HCT116 (cell line): ENCODE data around the gene SYNGR3. TPM values are rescaled to one million over a fixed set of nuclear protein-coding genes. Genes with fewer than 3 reads are reported as not detected.
A peak's percentile ranks its signal among the peaks of the same experiment; 100 is the strongest.

Experiments
- ATAC-seq: fragments of 200-7000 bp; cut with Tn5 transposase; 2 replicates; pipeline ENCODE4 v1.9.1; 2020; ENCODE audit warnings: mild to moderate bottlenecking, moderate library complexity
- BruUV-seq: library from RNA; stranded (reverse); fragments of 400-500 nt; replicated peaks from 2 replicates; lab custom pipeline; 2021; lab: Mats Ljungman, UMichigan
- CTCF ChIA-PET: fragments of 300-600 bp; sonication (Branson Sonifier 250); formaldehyde crosslinking; loops from one replicate; lab custom pipeline; 2021; ENCODE audit warnings: antibody characterized with exemption; lab: Charles Lee
- POLR2A ChIA-PET: fragments of 300-600, 350-600 bp; sonication (Branson Sonifier 250); formaldehyde crosslinking; loops from one replicate; lab custom pipeline; 2021; ENCODE audit warnings: antibody characterized with exemption; lab: Charles Lee
- RAD21 ChIA-PET, 2 experiments: fragments of 300-600 bp; sonication (Branson Sonifier 250); formaldehyde crosslinking; loops; one replicate each; lab custom pipeline; 2023; ENCODE audit warnings: low total read pairs in 2 of 2; ENCODE audit not compliant: uncharacterized antibody in 2 of 2, unreplicated experiment in 2 of 2, low non-redundant PET in 1 of 2; lab: Charles Lee
- DNase-seq: peaks from one replicate; pipeline ENCODE4 v3.0.0-alpha.2; 2010; ENCODE audit warnings: low read depth, low spot score
- H2AFZ ChIP-seq: fragments of 200-600 bp; shearing (Covaris generic), sonication (generic); 2 replicates; pipeline ENCODE4 v1.6.1; 2017; ENCODE audit warnings: low read depth, mixed run types, mixed read lengths, antibody characterized with exemption, low read length; ENCODE audit not compliant: poor library complexity, severe bottlenecking
- H3K27ac ChIP-seq: 2 replicates; pipeline ENCODE4 v1.5.1; 2012; ENCODE audit warnings: low read depth, low read length
- H3K27me3 ChIP-seq: fragments of 200-600 bp; sonication (generic); 2 replicates; pipeline ENCODE4 v1.6.1; 2016; ENCODE audit warnings: mixed run types, low read length, mixed read lengths; ENCODE audit not compliant: insufficient read depth
- H3K36me3 ChIP-seq, 2 experiments: fragments of 200-500 bp in 1 of 2; fragments of 200-600 bp in 1 of 2; sonication (Bioruptor generic) in 1 of 2; sonication (generic) in 1 of 2; 2 replicates each; pipeline versions ENCODE4 v1.5.1 to v1.6.1; 2014 to 2016; ENCODE audit warnings: low read length in 2 of 2, inconsistent platforms in 1 of 2, mixed read lengths in 1 of 2, mixed run types in 1 of 2; ENCODE audit not compliant: insufficient read depth in 2 of 2, control insufficient read depth in 1 of 2
- H3K4me1 ChIP-seq, 2 experiments: fragments of 200-600 bp in 1 of 2; sonication (generic) in 1 of 2; 2 replicates each; pipeline versions ENCODE4 v1.5.1 to v1.6.1; 2012 to 2017; ENCODE audit warnings: low read length in 2 of 2, inconsistent platforms in 1 of 2, mild to moderate bottlenecking in 1 of 2, mixed read lengths in 1 of 2, mixed run types in 1 of 2, moderate library complexity in 1 of 2; ENCODE audit not compliant: insufficient read depth in 2 of 2, control insufficient read depth in 1 of 2
- H3K4me2 ChIP-seq: fragments of 200-600 bp; sonication (generic); 2 replicates; pipeline ENCODE4 v1.6.1; 2017; ENCODE audit warnings: mixed run types, low read length, mixed read lengths
- H3K4me3 ChIP-seq, 2 experiments: fragments of 200-600 bp in 1 of 2; sonication (generic) in 1 of 2; replicated peaks in 1 of 2; 2 replicates each; pipeline ENCODE4 v1.5.1; 2011 to 2016; ENCODE audit warnings: low read length in 2 of 2, control low read depth in 1 of 2, low read depth in 1 of 2, mild to moderate bottlenecking in 1 of 2, mixed read lengths in 1 of 2, mixed run types in 1 of 2
- H3K79me2 ChIP-seq: fragments of 200-600 bp; sonication (generic); 2 replicates; pipeline ENCODE4 v1.6.1; 2017; ENCODE audit warnings: mild to moderate bottlenecking, mixed run types, low read length, moderate library complexity, mixed read lengths; ENCODE audit not compliant: insufficient read depth
- H3K9ac ChIP-seq: fragments of 200-600 bp; sonication (generic); 2 replicates; pipeline ENCODE4 v1.6.1; 2016; ENCODE audit warnings: low read length, mixed read lengths
- H3K9me2 ChIP-seq: fragments of 200-600 bp; sonication (generic), shearing (Covaris generic); 2 replicates; pipeline ENCODE4 v1.6.1; 2017; ENCODE audit warnings: mixed run types, mild to moderate bottlenecking, moderate library complexity; ENCODE audit not compliant: insufficient read depth
- H3K9me3 ChIP-seq, 2 experiments: fragments of 200-500 bp in 1 of 2; fragments of 200-600 bp in 1 of 2; sonication (Bioruptor generic) in 1 of 2; sonication (generic) in 1 of 2; 2 replicates each; pipeline ENCODE4 v1.6.1; 2014 to 2017; ENCODE audit warnings: low read length in 2 of 2, mixed read lengths in 2 of 2, inconsistent platforms in 1 of 2, low read depth in 1 of 2, mild to moderate bottlenecking in 1 of 2, mixed run types in 1 of 2, moderate library complexity in 1 of 2; ENCODE audit not compliant: control insufficient read depth in 1 of 2, insufficient read depth in 1 of 2
- H4K20me1 ChIP-seq: fragments of 200-600 bp; sonication (generic), shearing (Covaris generic); 2 replicates; pipeline ENCODE4 v1.6.1; 2017; ENCODE audit warnings: mixed run types, mild to moderate bottlenecking, moderate library complexity; ENCODE audit not compliant: insufficient read depth
- CEBPB ChIP-seq: IDR thresholded peaks from 2 replicates; pipeline ENCODE4 v1.6.1; 2012; ENCODE audit warnings: low read depth
- POLR2A ChIP-seq: IDR thresholded peaks from 2 replicates; pipeline ENCODE4 v1.7.0; 2011; ENCODE audit warnings: borderline replicate concordance; ENCODE audit not compliant: insufficient read depth, insufficient read length; ENCODE audit errors: extremely low read depth
- POLR2AphosphoS5 ChIP-seq: IDR thresholded peaks from 2 replicates; pipeline ENCODE4 v1.6.1; 2011; ENCODE audit warnings: mild to moderate bottlenecking, low read depth, low read length, moderate library complexity
- RAD21 ChIP-seq: IDR thresholded peaks from 2 replicates; pipeline ENCODE4 v1.6.1; 2012; ENCODE audit warnings: low read depth, mild to moderate bottlenecking
- SIN3A ChIP-seq: IDR thresholded peaks from 2 replicates; pipeline ENCODE4 v1.6.1; 2012; ENCODE audit warnings: low read depth
- SP1 ChIP-seq: IDR thresholded peaks from 2 replicates; pipeline ENCODE4 v1.6.1; 2012; ENCODE audit warnings: low read depth
- YY1 ChIP-seq: IDR thresholded peaks from 2 replicates; pipeline ENCODE4 v1.6.1; 2011; ENCODE audit warnings: low read length, low read depth, moderate library complexity, mild to moderate bottlenecking; ENCODE audit not compliant: insufficient replicate concordance; ENCODE audit errors: extremely low read depth
- ZFX ChIP-seq: fragments of 450-650 bp; IDR thresholded peaks from 2 replicates; pipeline ENCODE4 v1.6.1; 2017
- intact Hi-C: fragments of 100-400 bp; cut with micrococcal nuclease; formaldehyde crosslinking; loops from 2 replicates; pipeline ENCODE4 v1.10.0; 2022
- total RNA-seq: library from RNA; stranded (reverse); gene quantifications from one replicate; pipeline ENCODE4 v1.2.1, GENCODE V29; 2021; ENCODE audit not compliant: unreplicated experiment
- TF ChIP-seq, protein P1 (sequence below): IDR thresholded peaks from 2 replicates; pipeline ENCODE4 v1.6.1; 2011; ENCODE audit warnings: mild to moderate bottlenecking, low read length, moderate library complexity; ENCODE audit not compliant: insufficient replicate concordance; ENCODE audit errors: extremely low read depth

The SYNGR3 gene
- total RNA-seq, 1 experiment from 2014 or later = 11.5 TPM

GRCh38 chr16:1978476-1979120 lies 11.2 kb upstream of the SYNGR3 start:
- intact Hi-C loops = no loop called here
- Histone ChIP-seq H3K36me3 (peaks cover 0 to 41% of the 10 kb centered on the region in 2 experiments; a peak in 2 of 4 replicates), H3K9me2 (no peaks in the 10 kb centered on the region), H3K9ac (peak overlapping the region; percentile 84), H3K9me3 (no peaks in the 10 kb centered on the region), H2AFZ (no peak overlapping the region), H3K27ac (peak overlapping the region; percentile 88), H4K20me1 (no peaks in the 10 kb centered on the region), H3K79me2 (peaks cover 15% of the 10 kb centered on the region), H3K4me3 (peak overlapping the region; percentile 60 to 65), H3K27me3 (no peaks in the 10 kb centered on the region), H3K4me1 (peaks cover 40 to 64% of the 10 kb centered on the region in 2 experiments)
- ATAC-seq (no peak), DNase-seq (no peak)
- POLR2A ChIA-PET = interaction anchor here (1.5 to 12.5 kb wide), 4 partner anchors 9 to 177 kb away, joined by 5 to 104 read pairs (median 10); partner anchors contain the start of genes NDUFB10, RNF151, RPS2 and TRAF7
- BruUV-seq = TSS peak; percentile 46
- RAD21 ChIA-PET = no interaction called here
- CTCF ChIA-PET = interaction anchor here (1.0 to 1.7 kb wide), 3 partner anchors 14 to 162 kb away, joined by 3 to 8 read pairs (median 5); partner anchors contain the start of gene RPS2
- TF ChIP-seq SP1 = no peak
- TF ChIP-seq, all 23 proteins: peak for 0
- peak overlapping the region; percentile 97 for H3K4me2 ChIP-seq

- H3K9ac ChIP-seq = peak overlapping the region; percentile 84
- H3K27me3 ChIP-seq = no peaks in the 10 kb centered on the region
- POLR2A ChIA-PET = interaction anchor here (1.5 to 12.5 kb wide), 4 partner anchors 9 to 176 kb away, joined by 5 to 104 read pairs (median 10); partner anchors contain the start of genes NDUFB10, RNF151, RPS2 and TRAF7
- peaks cover 40 to 65% of the 10 kb centered on the region in 2 experiments for H3K4me1 ChIP-seq
- no peak for DNase-seq
- TF ChIP-seq CEBPB (no peak), YY1 (peak; percentile 26), POLR2AphosphoS5 (peak; percentile 91), POLR2A (peak; percentile 74), RAD21 (no peak), SIN3A (no peak), ZFX (peak; percentile 48; the same call in 1 of the 2 replicates)
- TF ChIP-seq, protein P1, sequence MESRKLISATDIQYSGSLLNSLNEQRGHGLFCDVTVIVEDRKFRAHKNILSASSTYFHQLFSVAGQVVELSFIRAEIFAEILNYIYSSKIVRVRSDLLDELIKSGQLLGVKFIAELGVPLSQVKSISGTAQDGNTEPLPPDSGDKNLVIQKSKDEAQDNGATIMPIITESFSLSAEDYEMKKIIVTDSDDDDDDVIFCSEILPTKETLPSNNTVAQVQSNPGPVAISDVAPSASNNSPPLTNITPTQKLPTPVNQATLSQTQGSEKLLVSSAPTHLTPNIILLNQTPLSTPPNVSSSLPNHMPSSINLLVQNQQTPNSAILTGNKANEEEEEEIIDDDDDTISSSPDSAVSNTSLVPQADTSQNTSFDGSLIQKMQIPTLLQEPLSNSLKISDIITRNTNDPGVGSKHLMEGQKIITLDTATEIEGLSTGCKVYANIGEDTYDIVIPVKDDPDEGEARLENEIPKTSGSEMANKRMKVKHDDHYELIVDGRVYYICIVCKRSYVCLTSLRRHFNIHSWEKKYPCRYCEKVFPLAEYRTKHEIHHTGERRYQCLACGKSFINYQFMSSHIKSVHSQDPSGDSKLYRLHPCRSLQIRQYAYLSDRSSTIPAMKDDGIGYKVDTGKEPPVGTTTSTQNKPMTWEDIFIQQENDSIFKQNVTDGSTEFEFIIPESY = peak; percentile 50
- TF ChIP-seq, all 23 proteins: peak for 5
- H3K9me3 ChIP-seq = no peaks in the 10 kb centered on the region
- RAD21 ChIA-PET = no interaction called here
- BruUV-seq = TSS peak; percentile 60
- peaks cover 0 to 34% of the 10 kb centered on the region in 2 experiments; a peak in 2 of 4 replicates for H3K36me3 ChIP-seq
- ATAC-seq = peak; percentile 65
- H2AFZ ChIP-seq = no peak overlapping the region
- H3K79me2 ChIP-seq = peaks cover 8% of the 10 kb centered on the region
- intact Hi-C loops = no loop called here
- peak overlapping the region; percentile 88 for H3K27ac ChIP-seq
- no peaks in the 10 kb centered on the region for H3K9me2 ChIP-seq
- CTCF ChIA-PET = interaction anchor here (1.0 to 1.7 kb wide), 2 partner anchors 15 to 161 kb away, joined by 3 to 8 read pairs; partner anchors contain the start of gene RPS2
- H3K4me2 ChIP-seq = peak overlapping the region; percentile 97
- H4K20me1 ChIP-seq = no peaks in the 10 kb centered on the region
- peak overlapping the region; percentile 60 to 65 for H3K4me3 ChIP-seq
These were observed 10.3 kb upstream of the SYNGR3 start for GRCh38 chr16:1979271-1980029.
